GM23338 (cell line): Measurements from ENCODE around the gene SMAD1. TPM values are rescaled to one million over a fixed set of nuclear protein-coding genes. Genes with fewer than 3 reads are reported as not detected.
A peak's percentile ranks its signal among the peaks of the same experiment; 100 is the strongest.

Experiments
- ATAC-seq: fragments of 200-7000 bp; cut with Tn5 transposase; 3 replicates; pipeline ENCODE4 v1.9.1; 2020
- DNase-seq: peaks from one replicate; pipeline ENCODE4 v3.0.0-alpha.2; 2015; ENCODE audit warnings: low spot score
- H2AFZ ChIP-seq: fragments of 200-600 bp; sonication (generic); 2 replicates; pipeline ENCODE4 v1.8.0; 2016; ENCODE audit warnings: antibody characterized with exemption, mild to moderate bottlenecking, moderate library complexity
- H3F3A ChIP-seq: fragments of 200-600 bp; sonication (generic); replicated peaks from 2 replicates; pipeline ENCODE4 v1.8.0; 2017; ENCODE audit warnings: antibody characterized with exemption, mixed run types, low read depth
- H3K27ac ChIP-seq: fragments of 200-600 bp; sonication (generic); 2 replicates; pipeline ENCODE4 v1.6.1; 2016; ENCODE audit warnings: low read depth
- H3K27me3 ChIP-seq: fragments of 200-600 bp; sonication (generic); 2 replicates; pipeline ENCODE4 v1.8.0; 2016; ENCODE audit warnings: mild to moderate bottlenecking, mixed run types, moderate library complexity; ENCODE audit not compliant: insufficient read depth
- H3K36me3 ChIP-seq: fragments of 200-600 bp; sonication (generic); 2 replicates; pipeline ENCODE4 v1.8.0; 2016; ENCODE audit warnings: mild to moderate bottlenecking; ENCODE audit not compliant: insufficient read depth
- H3K4me1 ChIP-seq: fragments of 200-600 bp; sonication (generic); 2 replicates; pipeline ENCODE4 v1.8.0; 2016; ENCODE audit warnings: mild to moderate bottlenecking, moderate library complexity; ENCODE audit not compliant: insufficient read depth
- H3K4me2 ChIP-seq: fragments of 200-600 bp; sonication (generic); 2 replicates; pipeline ENCODE4 v1.7.1; 2017; ENCODE audit warnings: mixed run types
- H3K4me3 ChIP-seq: fragments of 200-600 bp; sonication (generic); 2 replicates; pipeline ENCODE4 v1.6.1; 2016; ENCODE audit warnings: mixed run types
- H3K79me2 ChIP-seq: fragments of 200-600 bp; sonication (generic); replicated peaks from 2 replicates; pipeline ENCODE4 v1.8.0; 2017; ENCODE audit warnings: mild to moderate bottlenecking; ENCODE audit not compliant: insufficient read depth
- H3K9me2 ChIP-seq: fragments of 200-600 bp; sonication (generic); 2 replicates; pipeline ENCODE4 v1.8.0; 2017; ENCODE audit not compliant: insufficient read depth
- H4K20me1 ChIP-seq: fragments of 200-600 bp; sonication (generic); replicated peaks from 2 replicates; pipeline ENCODE4 v1.8.0; 2017; ENCODE audit warnings: mild to moderate bottlenecking; ENCODE audit not compliant: insufficient read depth
- H3K27ac Mint-ChIP-seq: 2 replicates; pipeline ENCODE4 v1.8.0; 2020; ENCODE audit warnings: inconsistent platforms, mild to moderate bottlenecking, moderate library complexity, mixed read lengths
- H3K27me3 Mint-ChIP-seq: 3 replicates; pipeline ENCODE4 v1.8.0; 2022; ENCODE audit warnings: low read depth, mild to moderate bottlenecking, moderate library complexity, mixed read lengths, inconsistent platforms; ENCODE audit not compliant: insufficient read depth, poor library complexity
- H3K36me3 Mint-ChIP-seq: 3 replicates; pipeline ENCODE4 v1.8.0; 2021; ENCODE audit warnings: low read depth, mild to moderate bottlenecking, inconsistent platforms, moderate library complexity, mixed read lengths
- H3K4me1 Mint-ChIP-seq: 3 replicates; pipeline ENCODE4 v1.8.0; 2020; ENCODE audit warnings: mild to moderate bottlenecking, inconsistent platforms, mixed read lengths
- H3K4me3 Mint-ChIP-seq: 3 replicates; pipeline ENCODE4 v1.8.0; 2021; ENCODE audit warnings: moderate library complexity, mild to moderate bottlenecking, inconsistent platforms, mixed read lengths
- H3K9me3 Mint-ChIP-seq: 3 replicates; pipeline ENCODE4 v1.8.0; 2020; ENCODE audit warnings: moderate library complexity, mild to moderate bottlenecking, inconsistent platforms, mixed read lengths
- CREB1 ChIP-seq: fragments of 250-450 bp; sonication (Bioruptor Pico); IDR thresholded peaks from 2 replicates; pipeline ENCODE4 v1.5.0; 2020; ENCODE audit warnings: low read depth, mild to moderate bottlenecking, moderate library complexity
- EZH2 ChIP-seq: fragments of 200-600 bp; sonication (generic); IDR thresholded peaks from one replicate; pipeline ENCODE4 v1.8.0; 2017; ENCODE audit warnings: antibody characterized with exemption, mild to moderate bottlenecking, low read depth; ENCODE audit not compliant: unreplicated experiment
- EZH2phosphoT487 ChIP-seq: fragments of 200-600 bp; sonication (generic); IDR thresholded peaks from one replicate; pipeline ENCODE4 v1.8.1; 2018; ENCODE audit warnings: antibody characterized with exemption; ENCODE audit not compliant: unreplicated experiment
- JUNB ChIP-seq: IDR thresholded peaks from one replicate; pipeline ENCODE4 v1.6.1; 2016; ENCODE audit warnings: antibody characterized with exemption; ENCODE audit not compliant: unreplicated experiment
- NANOG ChIP-seq: IDR thresholded peaks from 2 replicates; pipeline ENCODE4 v1.6.1; 2016; ENCODE audit warnings: antibody characterized with exemption, borderline replicate concordance
- POLR2AphosphoS5 ChIP-seq: IDR thresholded peaks from 2 replicates; pipeline ENCODE4 v1.6.1; 2016; ENCODE audit warnings: antibody characterized with exemption, low read depth
- STAT1 ChIP-seq: IDR thresholded peaks from one replicate; pipeline ENCODE4 v1.6.1; 2016; ENCODE audit warnings: antibody characterized with exemption; ENCODE audit not compliant: unreplicated experiment
- ZNF114 ChIP-seq: fragments of 250-450 bp; sonication (Bioruptor Pico); IDR thresholded peaks from 2 replicates; pipeline ENCODE4 v1.5.0; 2020; ENCODE audit warnings: mild to moderate bottlenecking, moderate library complexity
- ZNF331 ChIP-seq: fragments of 250-450 bp; sonication (Bioruptor Pico); IDR thresholded peaks from 2 replicates; pipeline ENCODE4 v1.5.0; 2020; ENCODE audit warnings: low read depth, mild to moderate bottlenecking, moderate library complexity
- polyA plus RNA-seq: library from polyadenylated mRNA; unstranded; fragments of >200 nt; fragmentation: Nextera tagmentation; extraction: Ambion mirVana; gene quantifications from 2 replicates; pipeline ENCODE4 v1.2.1, GENCODE V29; 2016
- total RNA-seq: library from RNA; depleted of rRNA; stranded (reverse); fragments of >200 nt; shearing (Covaris generic); gene quantifications from 2 replicates; pipeline ENCODE4 v1.2.3, GENCODE V29; 2014
- TF ChIP-seq, protein P1 (sequence below): fragments of 250-450 bp; sonication (Bioruptor Pico); IDR thresholded peaks from 2 replicates; pipeline ENCODE4 v1.5.0; 2020; ENCODE audit warnings: mild to moderate bottlenecking, moderate library complexity
- TF ChIP-seq, protein P2 (sequence below): IDR thresholded peaks from one replicate; pipeline ENCODE4 v1.6.1; 2018; ENCODE audit warnings: antibody characterized with exemption; ENCODE audit not compliant: unreplicated experiment
- TF ChIP-seq, protein P3 (sequence below), 2 experiments: fragments of 200-600 bp in 1 of 2; sonication (generic) in 1 of 2; conservative IDR thresholded peaks; 2 replicates each; pipeline versions ENCODE4 v1.5.1 to v1.6.1; 2016 to 2017; ENCODE audit warnings: antibody characterized with exemption in 2 of 2, low read depth in 2 of 2, mild to moderate bottlenecking in 2 of 2, moderate library complexity in 1 of 2
- TF ChIP-seq, protein P4 (sequence below): IDR thresholded peaks from 2 replicates; pipeline ENCODE4 v1.6.1; 2016; ENCODE audit warnings: antibody characterized with exemption

The SMAD1 gene
- total and polyA plus RNA-seq, 2 experiments from 2014 or later, result 19.8 to 33.6 TPM

DNA sequence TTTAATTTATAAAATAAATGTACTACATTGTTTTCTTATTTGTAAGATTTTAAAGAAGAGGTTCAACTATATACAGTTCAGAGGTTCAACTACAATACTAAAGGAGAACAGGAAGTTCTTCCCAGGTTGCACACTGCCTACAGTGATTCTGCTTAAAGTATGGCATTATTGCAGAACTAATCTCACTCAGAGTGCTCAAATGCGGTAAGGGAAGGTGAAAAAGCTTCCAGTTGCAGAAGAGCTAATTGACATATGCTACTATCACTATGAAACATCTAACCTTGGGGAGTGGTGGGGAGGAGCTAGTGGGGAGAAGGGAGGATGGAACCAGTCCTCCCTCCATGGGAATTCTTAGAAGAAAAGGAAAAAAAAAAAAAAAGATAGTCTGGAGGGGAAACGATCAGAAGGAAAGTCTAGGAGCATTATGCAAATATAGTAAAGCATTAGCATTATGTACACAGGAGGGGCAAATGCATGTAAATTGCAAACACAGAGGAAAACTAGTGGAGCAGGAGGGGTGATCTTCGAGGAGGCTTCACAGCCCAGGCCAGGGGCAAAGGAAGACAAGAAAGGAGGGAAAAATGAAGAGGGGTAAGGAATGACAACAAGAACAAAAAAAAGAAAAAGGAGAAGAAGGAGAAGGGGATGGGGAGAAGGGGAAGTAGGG lies 105.6 kb downstream of the SMAD1 start:
- H3K27ac Mint-ChIP-seq, result no peak overlapping the region
- H3K79me2 ChIP-seq, result no peaks in the 10 kb centered on the region
- peaks cover 8% of the 10 kb centered on the region; the same call in 2 of the 3 replicates for H3K9me3 Mint-ChIP-seq
- no peak overlapping the region for H3K4me2 ChIP-seq
- TF ChIP-seq POLR2AphosphoS5 (no peak), EZH2 (no peak), ZNF114 (CRISPR knock-in tag) (no peak), NANOG (no peak), CREB1 (no peak), EZH2phosphoT487 (no peak), ZNF331 (no peak), JUNB (no peak), STAT1 (no peak)
- TF ChIP-seq, protein P1, sequence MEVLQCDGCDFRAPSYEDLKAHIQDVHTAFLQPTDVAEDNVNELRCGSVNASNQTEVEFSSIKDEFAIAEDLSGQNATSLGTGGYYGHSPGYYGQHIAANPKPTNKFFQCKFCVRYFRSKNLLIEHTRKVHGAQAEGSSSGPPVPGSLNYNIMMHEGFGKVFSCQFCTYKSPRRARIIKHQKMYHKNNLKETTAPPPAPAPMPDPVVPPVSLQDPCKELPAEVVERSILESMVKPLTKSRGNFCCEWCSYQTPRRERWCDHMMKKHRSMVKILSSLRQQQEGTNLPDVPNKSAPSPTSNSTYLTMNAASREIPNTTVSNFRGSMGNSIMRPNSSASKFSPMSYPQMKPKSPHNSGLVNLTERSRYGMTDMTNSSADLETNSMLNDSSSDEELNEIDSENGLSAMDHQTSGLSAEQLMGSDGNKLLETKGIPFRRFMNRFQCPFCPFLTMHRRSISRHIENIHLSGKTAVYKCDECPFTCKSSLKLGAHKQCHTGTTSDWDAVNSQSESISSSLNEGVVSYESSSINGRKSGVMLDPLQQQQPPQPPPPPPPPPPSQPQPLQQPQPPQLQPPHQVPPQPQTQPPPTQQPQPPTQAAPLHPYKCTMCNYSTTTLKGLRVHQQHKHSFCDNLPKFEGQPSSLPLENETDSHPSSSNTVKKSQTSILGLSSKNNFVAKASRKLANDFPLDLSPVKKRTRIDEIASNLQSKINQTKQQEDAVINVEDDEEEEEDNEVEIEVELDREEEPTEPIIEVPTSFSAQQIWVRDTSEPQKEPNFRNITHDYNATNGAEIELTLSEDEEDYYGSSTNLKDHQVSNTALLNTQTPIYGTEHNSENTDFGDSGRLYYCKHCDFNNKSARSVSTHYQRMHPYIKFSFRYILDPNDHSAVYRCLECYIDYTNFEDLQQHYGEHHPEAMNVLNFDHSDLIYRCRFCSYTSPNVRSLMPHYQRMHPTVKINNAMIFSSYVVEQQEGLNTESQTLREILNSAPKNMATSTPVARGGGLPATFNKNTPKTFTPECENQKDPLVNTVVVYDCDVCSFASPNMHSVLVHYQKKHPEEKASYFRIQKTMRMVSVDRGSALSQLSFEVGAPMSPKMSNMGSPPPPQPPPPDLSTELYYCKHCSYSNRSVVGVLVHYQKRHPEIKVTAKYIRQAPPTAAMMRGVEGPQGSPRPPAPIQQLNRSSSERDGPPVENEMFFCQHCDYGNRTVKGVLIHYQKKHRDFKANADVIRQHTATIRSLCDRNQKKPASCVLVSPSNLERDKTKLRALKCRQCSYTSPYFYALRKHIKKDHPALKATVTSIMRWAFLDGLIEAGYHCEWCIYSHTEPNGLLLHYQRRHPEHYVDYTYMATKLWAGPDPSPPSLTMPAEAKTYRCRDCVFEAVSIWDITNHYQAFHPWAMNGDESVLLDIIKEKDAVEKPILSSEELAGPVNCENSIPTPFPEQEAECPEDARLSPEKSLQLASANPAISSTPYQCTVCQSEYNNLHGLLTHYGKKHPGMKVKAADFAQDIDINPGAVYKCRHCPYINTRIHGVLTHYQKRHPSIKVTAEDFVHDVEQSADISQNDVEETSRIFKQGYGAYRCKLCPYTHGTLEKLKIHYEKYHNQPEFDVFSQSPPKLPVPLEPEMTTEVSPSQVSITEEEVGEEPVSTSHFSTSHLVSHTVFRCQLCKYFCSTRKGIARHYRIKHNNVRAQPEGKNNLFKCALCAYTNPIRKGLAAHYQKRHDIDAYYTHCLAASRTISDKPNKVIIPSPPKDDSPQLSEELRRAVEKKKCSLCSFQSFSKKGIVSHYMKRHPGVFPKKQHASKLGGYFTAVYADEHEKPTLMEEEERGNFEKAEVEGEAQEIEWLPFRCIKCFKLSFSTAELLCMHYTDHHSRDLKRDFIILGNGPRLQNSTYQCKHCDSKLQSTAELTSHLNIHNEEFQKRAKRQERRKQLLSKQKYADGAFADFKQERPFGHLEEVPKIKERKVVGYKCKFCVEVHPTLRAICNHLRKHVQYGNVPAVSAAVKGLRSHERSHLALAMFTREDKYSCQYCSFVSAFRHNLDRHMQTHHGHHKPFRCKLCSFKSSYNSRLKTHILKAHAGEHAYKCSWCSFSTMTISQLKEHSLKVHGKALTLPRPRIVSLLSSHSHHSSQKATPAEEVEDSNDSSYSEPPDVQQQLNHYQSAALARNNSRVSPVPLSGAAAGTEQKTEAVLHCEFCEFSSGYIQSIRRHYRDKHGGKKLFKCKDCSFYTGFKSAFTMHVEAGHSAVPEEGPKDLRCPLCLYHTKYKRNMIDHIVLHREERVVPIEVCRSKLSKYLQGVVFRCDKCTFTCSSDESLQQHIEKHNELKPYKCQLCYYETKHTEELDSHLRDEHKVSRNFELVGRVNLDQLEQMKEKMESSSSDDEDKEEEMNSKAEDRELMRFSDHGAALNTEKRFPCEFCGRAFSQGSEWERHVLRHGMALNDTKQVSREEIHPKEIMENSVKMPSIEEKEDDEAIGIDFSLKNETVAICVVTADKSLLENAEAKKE, result no peak
- TF ChIP-seq, protein P2, sequence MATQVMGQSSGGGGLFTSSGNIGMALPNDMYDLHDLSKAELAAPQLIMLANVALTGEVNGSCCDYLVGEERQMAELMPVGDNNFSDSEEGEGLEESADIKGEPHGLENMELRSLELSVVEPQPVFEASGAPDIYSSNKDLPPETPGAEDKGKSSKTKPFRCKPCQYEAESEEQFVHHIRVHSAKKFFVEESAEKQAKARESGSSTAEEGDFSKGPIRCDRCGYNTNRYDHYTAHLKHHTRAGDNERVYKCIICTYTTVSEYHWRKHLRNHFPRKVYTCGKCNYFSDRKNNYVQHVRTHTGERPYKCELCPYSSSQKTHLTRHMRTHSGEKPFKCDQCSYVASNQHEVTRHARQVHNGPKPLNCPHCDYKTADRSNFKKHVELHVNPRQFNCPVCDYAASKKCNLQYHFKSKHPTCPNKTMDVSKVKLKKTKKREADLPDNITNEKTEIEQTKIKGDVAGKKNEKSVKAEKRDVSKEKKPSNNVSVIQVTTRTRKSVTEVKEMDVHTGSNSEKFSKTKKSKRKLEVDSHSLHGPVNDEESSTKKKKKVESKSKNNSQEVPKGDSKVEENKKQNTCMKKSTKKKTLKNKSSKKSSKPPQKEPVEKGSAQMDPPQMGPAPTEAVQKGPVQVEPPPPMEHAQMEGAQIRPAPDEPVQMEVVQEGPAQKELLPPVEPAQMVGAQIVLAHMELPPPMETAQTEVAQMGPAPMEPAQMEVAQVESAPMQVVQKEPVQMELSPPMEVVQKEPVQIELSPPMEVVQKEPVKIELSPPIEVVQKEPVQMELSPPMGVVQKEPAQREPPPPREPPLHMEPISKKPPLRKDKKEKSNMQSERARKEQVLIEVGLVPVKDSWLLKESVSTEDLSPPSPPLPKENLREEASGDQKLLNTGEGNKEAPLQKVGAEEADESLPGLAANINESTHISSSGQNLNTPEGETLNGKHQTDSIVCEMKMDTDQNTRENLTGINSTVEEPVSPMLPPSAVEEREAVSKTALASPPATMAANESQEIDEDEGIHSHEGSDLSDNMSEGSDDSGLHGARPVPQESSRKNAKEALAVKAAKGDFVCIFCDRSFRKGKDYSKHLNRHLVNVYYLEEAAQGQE, result no peak
- TF ChIP-seq, protein P3, sequence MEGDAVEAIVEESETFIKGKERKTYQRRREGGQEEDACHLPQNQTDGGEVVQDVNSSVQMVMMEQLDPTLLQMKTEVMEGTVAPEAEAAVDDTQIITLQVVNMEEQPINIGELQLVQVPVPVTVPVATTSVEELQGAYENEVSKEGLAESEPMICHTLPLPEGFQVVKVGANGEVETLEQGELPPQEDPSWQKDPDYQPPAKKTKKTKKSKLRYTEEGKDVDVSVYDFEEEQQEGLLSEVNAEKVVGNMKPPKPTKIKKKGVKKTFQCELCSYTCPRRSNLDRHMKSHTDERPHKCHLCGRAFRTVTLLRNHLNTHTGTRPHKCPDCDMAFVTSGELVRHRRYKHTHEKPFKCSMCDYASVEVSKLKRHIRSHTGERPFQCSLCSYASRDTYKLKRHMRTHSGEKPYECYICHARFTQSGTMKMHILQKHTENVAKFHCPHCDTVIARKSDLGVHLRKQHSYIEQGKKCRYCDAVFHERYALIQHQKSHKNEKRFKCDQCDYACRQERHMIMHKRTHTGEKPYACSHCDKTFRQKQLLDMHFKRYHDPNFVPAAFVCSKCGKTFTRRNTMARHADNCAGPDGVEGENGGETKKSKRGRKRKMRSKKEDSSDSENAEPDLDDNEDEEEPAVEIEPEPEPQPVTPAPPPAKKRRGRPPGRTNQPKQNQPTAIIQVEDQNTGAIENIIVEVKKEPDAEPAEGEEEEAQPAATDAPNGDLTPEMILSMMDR (conservative IDR thresholded peaks at IDR 0.05; ENCODE audit: low read depth in 2 of 2), result no peak
- TF ChIP-seq, protein P4, sequence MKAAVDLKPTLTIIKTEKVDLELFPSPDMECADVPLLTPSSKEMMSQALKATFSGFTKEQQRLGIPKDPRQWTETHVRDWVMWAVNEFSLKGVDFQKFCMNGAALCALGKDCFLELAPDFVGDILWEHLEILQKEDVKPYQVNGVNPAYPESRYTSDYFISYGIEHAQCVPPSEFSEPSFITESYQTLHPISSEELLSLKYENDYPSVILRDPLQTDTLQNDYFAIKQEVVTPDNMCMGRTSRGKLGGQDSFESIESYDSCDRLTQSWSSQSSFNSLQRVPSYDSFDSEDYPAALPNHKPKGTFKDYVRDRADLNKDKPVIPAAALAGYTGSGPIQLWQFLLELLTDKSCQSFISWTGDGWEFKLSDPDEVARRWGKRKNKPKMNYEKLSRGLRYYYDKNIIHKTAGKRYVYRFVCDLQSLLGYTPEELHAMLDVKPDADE, result no peak
- H3K9me2 ChIP-seq, result peaks cover 8% of the 10 kb centered on the region; the same call in 1 of the 2 replicates
- H3K4me1 ChIP-seq, result no peaks in the 10 kb centered on the region
- H3K27me3 ChIP-seq, result no peaks in the 10 kb centered on the region
- no peaks in the 10 kb centered on the region for H3K36me3 ChIP-seq
- peaks cover 3% of the 10 kb centered on the region for H3K27me3 Mint-ChIP-seq
- no peaks in the 10 kb centered on the region for H4K20me1 ChIP-seq
- no peak overlapping the region for H3K4me3 Mint-ChIP-seq
- no peak overlapping the region for H3K4me3 ChIP-seq
- no peaks in the 10 kb centered on the region for H3F3A ChIP-seq
- peak overlapping the region; percentile 78; the same call in 1 of the 2 replicates for H2AFZ ChIP-seq
- ATAC-seq, result no peak
- H3K36me3 Mint-ChIP-seq, result peaks cover 4% of the 10 kb centered on the region; the same call in 1 of the 3 replicates
- H3K27ac ChIP-seq, result no peak overlapping the region
- DNase-seq, result no peak
- peaks cover 8% of the 10 kb centered on the region; the same call in 2 of the 3 replicates for H3K4me1 Mint-ChIP-seq
